ENCODE measurements around the gene SPI1.

The SPI1 gene

DNA sequence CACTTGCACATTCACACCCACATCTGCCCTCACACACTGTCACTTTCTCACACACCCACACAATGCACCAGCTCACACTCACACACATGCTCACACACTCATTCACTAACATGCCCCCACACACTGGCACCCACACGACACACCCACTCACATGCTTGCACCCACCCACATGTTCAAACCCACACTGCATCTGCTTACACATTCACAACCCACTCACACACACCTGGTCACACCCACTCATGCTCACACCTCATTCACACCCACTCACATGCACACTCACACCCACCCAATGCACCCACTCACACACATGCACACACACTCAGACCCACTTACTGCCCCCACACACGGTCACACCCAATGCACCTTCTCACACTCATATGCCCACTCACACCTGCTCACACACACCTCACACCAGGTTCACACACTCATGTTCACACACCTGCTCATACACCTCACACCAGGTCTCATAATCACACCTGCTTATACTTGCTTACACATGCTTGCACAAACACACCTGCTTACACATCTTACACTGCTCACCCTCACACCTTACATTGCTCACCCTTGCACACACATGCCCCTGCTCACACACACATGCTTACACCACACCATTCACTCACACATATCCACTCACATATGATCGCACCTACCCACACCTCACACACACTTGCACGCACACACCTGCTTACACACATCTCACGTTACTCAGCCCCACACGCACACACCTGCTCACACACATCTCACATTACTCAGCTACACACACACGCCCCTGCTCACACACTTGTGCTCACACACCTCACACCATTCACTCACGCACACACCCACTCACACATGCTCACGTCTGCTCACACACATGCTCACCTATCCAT is 22.0 kb downstream of the SPI1 start:
- DNase-seq = no peak

DNA sequence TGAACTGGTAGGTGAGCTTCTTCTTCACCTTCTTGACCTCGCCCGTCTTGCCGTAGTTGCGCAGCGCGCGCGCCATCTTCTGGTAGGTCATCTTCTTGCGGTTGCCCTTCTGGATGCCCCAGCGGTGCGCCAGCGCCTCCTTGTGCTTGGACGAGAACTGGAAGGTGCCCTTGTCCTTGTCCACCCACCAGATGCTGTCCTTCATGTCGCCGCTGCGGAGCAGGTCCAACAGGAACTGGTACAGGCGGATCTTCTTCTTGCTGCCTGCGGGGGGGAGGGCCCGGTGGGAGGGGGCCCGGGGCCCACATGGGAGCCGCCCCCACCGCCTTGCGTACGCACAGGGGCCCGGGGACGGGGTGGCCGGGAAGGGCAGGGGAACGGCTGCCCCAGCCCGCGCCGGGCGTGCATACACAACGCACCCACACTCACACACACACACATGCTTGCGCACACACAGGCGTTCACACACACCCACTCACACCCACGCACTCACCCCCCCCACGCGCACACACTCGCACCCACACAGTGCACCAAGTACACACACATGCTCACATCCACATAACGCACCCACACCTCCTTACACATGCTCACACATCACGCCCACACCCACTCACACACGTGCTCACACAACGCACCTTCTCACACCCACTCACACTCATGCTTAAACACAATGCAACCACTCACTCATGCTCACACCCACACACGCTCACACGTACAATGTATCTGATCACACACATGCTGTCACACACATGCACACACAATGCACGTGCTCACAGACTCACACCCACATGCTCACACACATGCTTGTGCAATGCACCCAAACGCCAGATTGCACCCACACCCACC is 22.8 kb downstream of the SPI1 start:
- DNase-seq = no peak

DNA sequence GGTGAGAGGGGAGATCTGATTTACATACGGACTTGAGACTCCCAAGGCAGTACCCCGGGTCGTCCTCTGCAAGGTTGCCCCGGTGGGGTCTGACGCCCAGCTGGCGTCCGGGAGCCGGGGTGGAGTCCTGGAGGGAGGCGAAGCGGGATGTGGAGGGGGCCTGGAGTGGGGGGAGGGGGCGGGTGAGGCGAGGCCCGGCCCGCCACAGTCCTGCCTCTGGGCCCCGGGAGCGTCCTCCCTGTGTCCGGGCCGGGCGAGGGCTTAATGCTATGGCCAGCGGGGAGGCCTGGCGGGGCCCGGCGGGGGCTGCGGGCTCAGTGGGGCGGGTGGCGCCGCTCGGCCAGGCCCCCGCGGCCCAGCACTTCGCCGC is 23.4 kb downstream of the SPI1 start:
- DNase-seq = no peak

DNA sequence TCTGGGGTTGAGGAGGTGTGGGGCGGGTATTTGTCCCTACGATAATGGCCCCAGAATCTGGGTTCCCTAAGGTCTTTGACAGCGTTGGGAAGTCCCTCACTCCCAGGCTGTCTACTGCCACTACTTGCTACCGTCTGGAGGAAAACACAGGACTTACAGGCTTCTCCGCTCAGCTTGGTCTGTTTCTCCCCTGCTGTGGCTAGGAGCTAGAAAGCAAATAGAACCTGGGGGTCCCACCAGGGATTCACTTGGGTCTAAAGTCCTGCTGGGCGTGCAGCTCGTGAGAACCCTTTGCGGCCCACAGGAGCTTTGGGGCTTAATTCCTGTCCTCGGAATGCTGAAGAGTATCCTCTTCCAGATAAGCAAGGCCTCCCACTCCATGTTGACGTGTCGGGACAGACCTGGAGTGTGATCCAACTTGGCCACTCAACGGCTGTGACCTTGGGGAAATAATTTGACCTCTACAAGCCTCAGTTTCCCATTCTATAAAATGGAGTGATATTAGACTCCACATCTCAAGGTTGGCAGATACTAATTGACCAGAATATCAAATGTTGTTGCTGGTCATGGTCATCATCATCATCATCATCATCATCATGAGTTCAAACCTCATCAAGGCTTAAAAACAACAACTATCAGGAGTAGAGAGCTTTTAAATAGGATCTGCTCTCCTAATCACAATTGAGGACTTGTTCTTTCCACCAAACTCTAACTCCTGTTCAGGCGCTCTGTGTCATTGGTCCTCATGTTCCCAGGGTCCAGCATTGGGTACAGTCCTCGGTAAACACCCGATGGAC is 24.2 kb downstream of the SPI1 start:
- DNase-seq = no peak

DNA sequence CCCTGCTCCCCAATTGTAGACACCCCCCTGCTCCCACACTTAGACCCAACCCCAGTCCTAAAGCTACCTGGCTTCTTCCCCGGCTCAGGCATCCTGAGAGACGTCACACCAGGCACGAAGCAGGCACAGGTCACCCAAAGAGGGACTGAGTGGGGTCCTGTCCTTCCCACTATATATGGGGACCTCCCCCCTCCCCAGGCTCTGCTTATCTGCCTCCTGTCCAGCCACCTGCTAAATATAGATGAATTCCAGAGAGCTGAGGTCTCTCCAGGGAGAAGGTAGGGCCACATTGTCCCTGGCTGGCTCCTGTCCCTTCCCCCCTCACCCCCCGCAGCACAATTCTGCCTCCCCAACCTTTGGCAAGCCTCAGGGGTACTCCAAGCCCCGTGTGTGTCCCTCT is 25.8 kb downstream of the SPI1 start, which contains the start of gene MYBPC3:
TSS of gene MYBPC3 (minus strand) at position 147 of the 400 bp plus-strand sequence. CDS start at position 92, 55 bp downstream.
- no peak for DNase-seq

DNA sequence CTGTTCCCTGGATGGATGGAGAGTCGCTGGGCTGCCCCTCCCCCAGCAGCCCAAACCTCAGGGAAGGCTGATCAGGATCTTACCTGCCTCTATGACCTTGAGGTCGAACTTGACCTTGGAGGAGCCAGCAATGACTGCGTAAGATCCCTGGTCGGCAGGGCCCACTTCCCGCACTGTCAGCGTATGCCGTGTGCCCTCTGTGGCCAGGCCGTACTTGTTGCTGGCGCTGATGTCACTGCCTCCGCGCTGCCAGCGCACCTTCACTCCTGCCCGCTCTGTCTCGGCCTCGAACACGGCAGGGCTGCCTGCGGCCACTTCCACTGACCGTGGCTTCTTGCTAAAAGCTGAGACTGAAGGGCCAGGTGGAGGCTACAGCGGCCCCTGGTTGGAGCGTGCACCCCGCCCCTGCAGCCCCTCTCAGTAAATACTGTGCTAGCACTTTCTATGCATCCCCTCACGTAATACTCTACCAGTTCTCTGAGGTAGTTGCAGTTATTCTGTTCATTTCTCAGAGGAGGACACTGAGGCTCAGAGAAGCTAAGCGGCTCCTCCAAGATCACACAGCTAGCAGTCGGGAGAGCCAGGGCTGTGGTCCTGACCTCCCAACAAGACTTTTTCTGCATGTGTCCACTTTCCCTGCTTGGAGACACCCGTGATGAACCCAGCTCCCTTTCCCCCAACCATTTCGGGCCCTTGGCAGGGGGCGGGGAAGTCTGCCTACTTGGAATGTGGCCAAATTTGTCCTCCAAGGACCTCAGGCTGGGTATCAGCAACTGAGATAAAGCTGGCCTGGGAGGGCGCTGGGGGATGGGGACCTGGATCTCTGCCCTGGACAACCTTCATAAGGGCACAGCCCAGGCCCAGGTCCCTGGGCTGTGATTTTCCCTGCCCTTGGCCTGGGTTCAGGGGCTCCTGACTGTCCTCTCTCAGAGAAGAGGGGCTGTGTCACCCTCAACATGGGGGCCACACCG is 26.9 kb downstream of the SPI1 start:
- DNase-seq = no peak

DNA sequence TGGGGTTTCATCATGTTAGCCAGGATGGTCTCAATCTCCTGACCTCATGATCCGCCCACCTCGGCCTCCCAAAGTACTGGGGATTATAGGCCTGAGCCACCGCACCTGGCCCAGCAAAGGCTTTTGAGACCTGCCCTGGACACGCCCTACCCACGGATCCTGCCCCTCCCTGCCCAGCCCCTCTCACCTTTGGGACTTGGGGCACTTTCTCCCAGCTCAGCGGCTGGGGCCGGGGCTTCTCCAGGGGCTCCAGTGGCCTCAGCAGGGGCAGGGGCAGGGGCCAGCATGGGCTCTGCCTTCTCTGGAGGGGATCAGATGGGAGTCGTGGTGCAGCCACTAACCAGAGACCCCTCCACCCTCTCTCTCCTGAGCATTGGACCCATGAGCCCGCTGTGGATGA is 28.0 kb downstream of the SPI1 start:
- no peak for DNase-seq

DNA sequence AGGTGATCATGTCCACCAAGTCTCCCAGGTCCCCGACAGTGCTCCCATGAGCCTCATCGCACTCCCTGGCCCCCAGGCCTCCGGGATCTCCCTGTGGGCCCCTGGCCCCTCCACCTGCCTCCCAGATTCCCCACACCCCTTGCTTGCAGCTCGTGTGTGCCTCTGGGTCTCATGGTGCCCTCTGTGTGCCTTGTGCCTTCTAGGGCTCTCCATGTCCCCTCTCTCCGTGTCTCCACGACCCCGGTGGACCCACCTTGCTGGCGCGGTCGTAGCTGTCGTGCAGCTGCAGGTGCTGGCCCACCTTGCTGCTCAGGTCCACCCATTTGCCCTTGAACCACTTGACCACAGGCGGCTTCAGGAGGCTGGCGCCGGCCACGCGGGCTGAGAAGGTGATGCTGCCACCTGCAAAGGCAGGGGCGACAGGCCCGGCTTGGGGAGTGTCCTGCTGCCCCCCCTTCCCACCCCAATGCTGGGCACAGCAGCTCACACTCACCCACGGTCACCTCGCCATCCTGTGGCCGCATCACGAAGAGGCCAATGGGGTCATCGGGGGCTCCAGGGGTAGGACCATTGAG is 28.7 kb downstream of the SPI1 start:
- no peak for DNase-seq

DNA sequence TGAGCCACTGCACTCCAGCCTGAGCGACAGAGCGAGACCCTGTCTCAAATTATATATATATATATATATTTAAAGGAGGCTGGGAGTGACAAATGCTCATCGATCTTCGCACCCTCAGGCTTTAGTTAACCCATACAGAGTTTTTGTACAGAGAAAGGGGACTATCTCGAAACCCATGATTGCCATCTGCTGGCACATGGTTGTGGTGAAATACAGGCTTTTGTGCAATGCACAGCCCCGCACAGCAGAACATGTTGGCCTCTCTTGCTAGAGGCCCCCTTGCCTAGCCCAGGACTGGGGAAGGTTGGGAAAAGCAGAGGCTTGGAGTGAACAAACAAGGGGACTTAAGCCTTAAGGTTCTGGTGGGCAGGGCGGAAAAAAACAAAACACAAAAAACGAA is 29.5 kb downstream of the SPI1 start:
- DNase-seq = no peak

DNA sequence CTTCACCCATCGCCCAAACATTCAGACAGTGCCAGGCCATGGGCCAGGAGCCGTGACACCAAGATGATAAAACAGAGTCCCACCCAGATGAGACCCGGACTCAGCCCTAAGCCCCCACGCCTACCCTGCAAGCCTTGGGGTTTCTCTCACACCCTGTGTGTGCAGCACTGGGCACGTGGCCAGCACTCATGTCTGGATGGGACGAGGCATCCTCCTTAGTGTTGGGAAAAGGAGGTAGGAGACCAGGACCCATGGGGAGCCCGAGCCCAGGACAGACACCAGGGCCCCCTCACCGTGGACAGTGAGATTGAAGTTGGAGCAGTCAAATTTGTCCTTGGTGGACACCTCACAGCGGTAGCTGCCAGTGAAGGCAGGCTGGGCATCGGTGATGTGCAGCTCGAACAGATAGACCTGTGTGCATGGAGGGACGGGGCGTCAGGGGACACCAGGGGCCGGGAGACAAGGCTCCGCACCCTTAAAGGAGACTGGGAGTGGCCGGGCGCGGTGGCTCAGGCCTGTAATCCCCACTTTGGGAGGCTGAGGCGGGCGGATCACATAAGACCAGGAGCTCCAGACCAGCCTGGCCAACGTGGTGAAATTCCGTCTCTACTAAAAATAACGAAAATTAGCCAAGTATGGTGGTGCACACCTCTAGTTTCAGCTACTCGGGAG is 30.1 kb downstream of the SPI1 start:
- no peak for DNase-seq

DNA sequence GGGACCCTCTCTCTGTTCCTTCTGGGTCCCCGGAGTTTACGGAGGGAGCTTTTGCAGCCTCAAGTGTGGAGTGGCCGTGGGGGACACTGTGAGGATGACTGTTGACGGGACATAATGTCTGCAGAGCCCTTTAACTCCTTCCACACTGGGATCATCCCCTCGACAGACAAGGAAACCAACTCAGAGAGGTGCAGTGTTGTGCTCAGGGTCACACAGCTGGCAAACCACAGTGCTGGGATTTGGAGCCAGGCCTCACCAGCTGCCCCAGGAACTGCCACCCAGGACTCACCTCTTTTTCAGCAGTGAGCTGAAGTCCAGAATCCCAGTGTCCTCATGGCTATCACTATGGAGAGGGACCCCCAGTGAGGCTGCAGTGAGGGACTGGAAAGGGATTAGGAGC is 31.2 kb downstream of the SPI1 start:
- DNase-seq = no peak

DNA sequence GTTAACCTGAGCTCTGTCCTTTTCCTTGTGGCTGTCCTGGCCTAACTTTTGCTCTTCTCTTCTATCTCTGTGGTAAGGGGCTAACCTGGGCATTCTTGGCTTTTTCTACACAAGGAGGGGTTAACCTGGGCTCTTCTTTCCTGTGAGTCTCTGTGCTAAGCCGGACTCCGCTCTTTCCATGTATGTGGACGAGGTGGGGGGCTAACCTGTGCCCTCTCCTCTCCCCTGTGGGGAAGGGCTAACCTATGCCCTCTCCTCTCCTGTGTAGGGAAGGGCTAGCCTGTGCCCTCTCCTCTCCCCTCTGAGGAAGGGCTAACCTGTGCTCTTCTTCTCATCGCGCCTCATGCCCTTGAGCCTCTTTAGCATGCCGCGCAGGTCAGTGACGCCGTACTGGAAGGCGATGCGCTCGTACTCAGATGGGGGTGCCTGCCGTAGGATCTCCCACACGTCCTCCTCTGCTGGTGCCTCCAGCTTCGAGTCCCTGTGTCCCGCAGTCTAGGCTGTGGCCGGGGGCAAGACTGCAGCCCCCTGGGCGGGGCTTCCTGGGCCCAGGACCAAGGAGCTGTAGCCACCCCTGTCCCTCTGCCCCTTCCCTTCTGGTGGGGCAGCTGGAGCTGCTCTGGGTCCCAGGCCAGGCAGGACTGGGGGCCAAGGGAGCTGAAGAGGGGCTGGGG is 32.3 kb downstream of the SPI1 start:
- DNase-seq = no peak

DNA sequence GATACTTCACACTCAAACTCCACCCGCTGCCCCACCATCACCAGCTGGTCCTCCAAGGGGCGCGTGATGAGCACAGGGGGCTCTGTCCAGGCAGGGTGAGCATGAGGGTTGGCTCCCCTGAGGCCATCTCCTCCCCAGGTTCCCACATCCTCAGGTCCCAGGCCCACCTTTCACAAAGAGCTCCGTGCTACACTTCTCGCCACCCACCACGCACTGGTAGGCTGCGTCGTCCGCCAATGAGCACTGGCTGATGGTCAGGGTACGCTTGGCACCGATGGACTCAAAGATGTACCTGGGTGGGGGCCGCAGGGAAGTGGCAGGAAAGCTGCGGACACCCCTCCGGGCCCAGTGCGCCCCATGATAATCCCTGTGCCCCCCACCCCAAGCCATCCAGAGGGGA is 35.5 kb downstream of the SPI1 start:
- DNase-seq = no peak

DNA sequence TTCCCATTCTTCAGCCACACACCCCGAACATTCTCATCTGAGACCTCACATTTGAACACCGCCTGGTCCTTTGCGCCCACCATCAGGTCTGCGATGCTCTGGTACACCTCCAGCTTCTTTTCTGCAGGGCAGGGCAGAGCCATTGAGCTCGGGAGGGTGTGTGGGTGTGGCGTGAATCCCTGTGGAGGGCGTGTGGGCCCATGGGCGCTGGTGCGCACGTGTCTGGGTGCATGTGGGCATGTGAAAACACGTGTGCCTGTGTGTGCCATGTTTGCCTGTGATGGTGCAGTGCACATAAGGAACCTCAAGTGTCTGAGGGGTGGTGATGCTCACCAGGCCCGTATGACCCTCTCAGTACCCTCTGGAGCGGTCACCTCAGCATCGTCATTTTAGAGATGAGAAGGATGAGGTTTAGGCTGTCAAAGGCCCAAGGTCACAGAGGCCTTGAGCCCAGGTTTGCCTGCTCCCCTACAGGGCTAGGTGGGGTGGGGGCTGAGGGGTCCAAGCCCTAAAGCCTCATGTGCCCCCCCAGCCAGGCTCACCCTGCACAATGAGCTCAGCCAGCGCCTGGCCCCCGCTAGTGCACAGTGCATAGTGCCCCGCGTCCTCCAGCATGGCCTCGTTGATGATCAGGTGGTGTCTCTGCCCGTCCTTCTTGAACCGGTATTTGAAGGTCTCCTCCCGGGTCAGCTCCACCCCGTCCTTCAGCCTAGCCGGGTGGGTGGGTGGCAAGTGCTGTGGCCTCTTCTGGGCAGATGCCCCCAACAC is 36.1 kb downstream of the SPI1 start:
- DNase-seq = no peak

DNA sequence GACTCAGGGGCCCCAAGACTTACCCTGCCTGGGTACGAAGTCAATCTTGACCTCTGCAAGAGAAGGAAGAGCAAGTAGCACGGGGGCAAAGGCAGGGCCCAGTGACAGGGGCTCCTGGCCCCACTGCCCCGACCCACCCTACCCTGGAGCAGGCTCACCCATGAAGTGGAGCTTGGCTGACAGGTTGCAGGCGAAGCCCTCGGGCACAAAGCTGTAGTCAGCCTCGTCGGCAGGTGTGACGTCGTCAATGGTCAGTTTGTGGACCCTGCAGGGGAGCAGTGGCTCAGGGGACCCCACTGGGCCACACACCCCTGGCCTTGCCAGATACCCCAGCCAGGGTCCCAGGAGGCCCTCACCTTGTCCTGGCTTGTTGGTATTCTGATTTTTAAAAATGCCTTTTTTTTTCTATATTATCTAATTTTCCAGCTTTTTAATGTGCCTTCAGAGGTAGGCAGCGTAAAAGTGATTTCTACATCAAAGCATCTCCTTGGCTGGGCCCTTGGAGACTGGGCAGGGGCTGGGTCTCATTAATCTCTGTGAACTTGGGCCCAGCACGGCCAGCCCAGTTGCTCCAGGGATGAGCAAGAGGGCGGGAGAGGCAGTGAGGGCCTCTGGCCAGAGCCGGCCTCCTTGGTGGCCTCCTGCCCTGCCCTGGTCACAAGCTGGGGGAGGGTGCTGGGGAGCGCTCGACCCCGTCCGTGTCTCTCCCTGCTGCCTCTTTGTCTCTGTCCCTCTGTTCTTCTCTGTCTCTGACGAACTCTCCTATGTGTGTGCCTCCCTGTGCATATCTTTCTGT is 37.2 kb downstream of the SPI1 start:
- no peak for DNase-seq

DNA sequence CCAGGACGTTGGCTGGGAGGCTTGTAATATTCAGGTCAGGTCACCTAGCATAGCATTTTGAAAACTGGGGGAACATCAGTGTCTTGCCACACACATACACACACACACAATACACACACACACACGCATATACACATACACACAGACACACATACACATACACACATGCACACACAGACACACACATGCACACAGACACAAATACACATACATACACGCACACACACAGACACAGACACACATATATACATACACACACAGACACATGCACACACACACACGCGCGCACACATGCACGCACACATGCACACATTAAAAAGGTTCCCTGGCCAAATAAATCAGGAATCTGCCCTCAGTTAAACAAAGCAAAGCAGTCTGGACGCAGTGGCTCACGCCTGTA is 38.3 kb downstream of the SPI1 start:
- DNase-seq = no peak

DNA sequence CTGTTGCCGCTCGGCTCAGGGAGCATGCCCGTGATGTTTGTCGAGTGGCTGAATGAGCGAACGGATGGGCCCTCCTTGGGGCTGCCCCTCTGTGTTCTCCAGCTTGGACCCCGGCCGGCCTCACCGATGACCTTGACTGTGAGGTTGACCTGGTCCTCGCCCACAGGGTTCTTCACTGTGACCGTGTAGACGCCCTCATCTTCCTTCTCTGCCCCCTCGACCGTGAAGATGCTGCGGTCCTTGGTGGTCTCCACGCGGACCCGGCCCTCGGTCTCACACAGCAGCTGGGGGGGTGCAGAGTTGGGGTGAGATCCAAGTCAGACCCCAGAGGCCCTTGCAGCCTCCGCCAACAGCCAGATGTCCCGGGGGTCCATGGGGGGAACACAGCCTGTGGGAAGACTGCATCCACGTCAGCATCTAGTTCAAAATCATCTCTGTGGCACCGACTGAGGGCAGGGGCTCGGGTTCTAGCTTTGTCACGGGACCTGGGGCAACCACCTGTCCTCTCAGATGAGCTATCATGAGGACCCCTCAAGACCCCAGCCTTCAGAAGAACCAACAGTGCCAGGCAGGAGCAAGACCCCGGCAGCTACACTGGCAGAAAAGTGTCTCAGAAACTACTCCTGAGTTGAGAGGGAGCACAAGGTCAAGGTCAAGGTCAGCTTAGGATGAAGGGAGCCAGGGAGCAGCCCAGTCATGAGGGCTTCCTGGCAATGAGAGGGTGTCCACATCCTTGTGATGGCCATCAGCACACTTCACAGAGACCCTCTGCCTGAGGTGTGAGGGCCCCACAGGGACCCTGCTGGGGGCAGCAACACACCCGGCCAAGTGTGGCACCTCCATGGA is 39.7 kb downstream of the SPI1 start:
- DNase-seq = no peak

All from inflammatory macrophage (primary cell).